ENCODE measurements around the gene KCP.

Gene KCP

DNA sequence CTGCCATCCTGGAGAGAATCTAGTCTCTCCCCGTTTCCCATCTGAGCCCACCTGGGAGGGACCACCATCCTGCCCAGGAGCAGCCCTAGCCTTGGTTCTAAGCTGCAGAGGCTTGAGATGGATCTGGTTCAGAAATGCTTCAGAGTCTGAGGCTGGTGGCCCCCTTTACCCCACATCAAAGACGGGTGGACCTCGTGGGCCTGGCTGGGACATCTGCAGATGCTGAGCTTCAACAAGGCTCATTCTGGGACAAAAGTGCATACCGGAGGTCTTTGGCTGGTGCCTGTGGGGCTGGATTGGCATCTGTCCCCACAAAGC lies 22.3 kb upstream of the KCP start:
- peak overlapping the region; percentile 48; the same call in 1 of the 2 replicates for H3K27ac ChIP-seq (ENCODE audit: low read length)
- H3K36me3 ChIP-seq (replicated peaks; ENCODE audit: insufficient read depth, low read length), result no peaks in the 10 kb centered on the region
- H3K27me3 ChIP-seq (replicated peaks; ENCODE audit: insufficient read depth, low read length), result no peaks in the 10 kb centered on the region
- peak overlapping the region; percentile 65 for H2AFZ ChIP-seq (ENCODE audit: low read length)
- peaks cover 11% of the 10 kb centered on the region; the same call in 1 of the 2 replicates for H3F3A ChIP-seq (ENCODE audit: insufficient read depth, low read length)
- H3K4me1 ChIP-seq (ENCODE audit: low read length), result peaks cover 27% of the 10 kb centered on the region
- peak overlapping the region; percentile 79 for H3K4me2 ChIP-seq (ENCODE audit: low read depth, low read length)
- no peaks in the 10 kb centered on the region for H3K9me3 ChIP-seq (replicated peaks; ENCODE audit: insufficient read depth, low read length)
- H3K9ac ChIP-seq (ENCODE audit: low read length), result peak overlapping the region; percentile 51; the same call in 1 of the 2 replicates
- no peak for TF ChIP-seq EZH2 (optimal IDR thresholded peaks at IDR 0.05; ENCODE audit: low read depth, low read length)
- TF ChIP-seq, protein P1, sequence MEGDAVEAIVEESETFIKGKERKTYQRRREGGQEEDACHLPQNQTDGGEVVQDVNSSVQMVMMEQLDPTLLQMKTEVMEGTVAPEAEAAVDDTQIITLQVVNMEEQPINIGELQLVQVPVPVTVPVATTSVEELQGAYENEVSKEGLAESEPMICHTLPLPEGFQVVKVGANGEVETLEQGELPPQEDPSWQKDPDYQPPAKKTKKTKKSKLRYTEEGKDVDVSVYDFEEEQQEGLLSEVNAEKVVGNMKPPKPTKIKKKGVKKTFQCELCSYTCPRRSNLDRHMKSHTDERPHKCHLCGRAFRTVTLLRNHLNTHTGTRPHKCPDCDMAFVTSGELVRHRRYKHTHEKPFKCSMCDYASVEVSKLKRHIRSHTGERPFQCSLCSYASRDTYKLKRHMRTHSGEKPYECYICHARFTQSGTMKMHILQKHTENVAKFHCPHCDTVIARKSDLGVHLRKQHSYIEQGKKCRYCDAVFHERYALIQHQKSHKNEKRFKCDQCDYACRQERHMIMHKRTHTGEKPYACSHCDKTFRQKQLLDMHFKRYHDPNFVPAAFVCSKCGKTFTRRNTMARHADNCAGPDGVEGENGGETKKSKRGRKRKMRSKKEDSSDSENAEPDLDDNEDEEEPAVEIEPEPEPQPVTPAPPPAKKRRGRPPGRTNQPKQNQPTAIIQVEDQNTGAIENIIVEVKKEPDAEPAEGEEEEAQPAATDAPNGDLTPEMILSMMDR (IDR thresholded peaks at IDR 0.05; ENCODE audit: low read length), result no peak
- TF ChIP-seq EZH2phosphoT487 (IDR thresholded peaks at IDR 0.05; ENCODE audit: low read length), result no peak
- no peaks in the 10 kb centered on the region for H3K9me2 ChIP-seq (replicated peaks; ENCODE audit: insufficient read depth, low read length)
- H3K79me2 ChIP-seq (ENCODE audit: low read length), result peaks cover 9% of the 10 kb centered on the region; the same call in 1 of the 2 replicates
- H3K4me3 ChIP-seq (ENCODE audit: low read length), result peak overlapping the region; percentile 43
- DNase-seq, result no peak
- H4K20me1 ChIP-seq (ENCODE audit: insufficient read depth, low read length), result no peaks in the 10 kb centered on the region

DNA sequence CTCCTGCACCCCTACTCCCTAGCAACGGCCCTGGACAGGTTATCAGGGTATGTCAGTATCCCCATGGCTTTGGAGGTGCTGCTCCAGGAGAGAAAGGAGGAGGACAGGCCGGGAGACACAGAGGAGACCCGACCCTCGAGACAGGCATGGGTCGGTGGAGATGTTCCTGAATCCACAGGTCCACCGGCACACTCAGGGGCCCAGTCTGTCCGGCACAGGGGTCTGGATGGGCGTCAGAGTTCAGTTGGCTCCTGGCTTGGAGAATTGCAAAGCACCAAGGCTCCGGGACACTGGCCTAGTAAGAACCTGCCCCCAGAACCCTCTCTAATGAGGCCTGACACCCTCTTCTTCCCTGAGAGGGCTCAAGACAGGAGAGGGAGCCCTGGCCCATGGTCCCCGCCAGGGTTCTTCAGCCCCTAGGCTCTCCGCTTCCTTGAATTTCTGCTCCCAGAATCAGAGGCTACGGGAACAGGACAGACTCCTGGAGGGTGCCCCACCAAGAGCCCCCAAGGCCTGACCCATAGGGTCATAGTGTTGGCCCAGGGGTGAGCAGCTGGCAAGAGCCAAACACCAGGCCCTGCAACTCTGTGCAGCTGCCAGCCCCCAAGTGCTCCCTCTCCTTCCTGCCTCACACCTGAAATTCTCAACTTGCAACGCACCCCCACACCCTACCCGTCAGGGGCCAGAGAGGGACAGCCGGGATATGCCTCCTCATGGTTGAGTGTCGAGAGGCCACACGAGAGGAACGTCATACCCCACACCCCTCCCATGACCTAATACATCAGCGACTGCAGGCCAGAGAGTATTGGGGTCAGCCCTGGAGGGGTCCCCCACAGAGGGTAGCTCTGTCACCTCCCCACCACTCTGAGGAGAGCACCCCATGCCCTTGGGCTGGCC lies 21.7 kb upstream of the KCP start:
- Histone ChIP-seq H3K9me2 (replicated peaks; ENCODE audit: insufficient read depth, low read length) (no peaks in the 10 kb centered on the region), H3K9ac (ENCODE audit: low read length) (0 out of 2 replicates have a peak overlapping the region, but pooled peaks have one; percentile 51), H3K9me3 (replicated peaks; ENCODE audit: insufficient read depth, low read length) (no peaks in the 10 kb centered on the region), H3K4me3 (ENCODE audit: low read length) (peak overlapping the region; percentile 43; the same call in 1 of the 2 replicates), H3K79me2 (ENCODE audit: low read length) (peaks cover 6% of the 10 kb centered on the region; the same call in 1 of the 2 replicates), H3K4me1 (ENCODE audit: low read length) (peaks cover 24% of the 10 kb centered on the region), H3K36me3 (replicated peaks; ENCODE audit: insufficient read depth, low read length) (no peaks in the 10 kb centered on the region), H3K27ac (ENCODE audit: low read length) (no peak overlapping the region; the same call in 1 of the 2 replicates), H4K20me1 (ENCODE audit: insufficient read depth, low read length) (no peaks in the 10 kb centered on the region), H2AFZ (ENCODE audit: low read length) (peak overlapping the region; percentile 65; the same call in 1 of the 2 replicates), H3F3A (ENCODE audit: insufficient read depth, low read length) (peaks cover 6% of the 10 kb centered on the region; the same call in 1 of the 2 replicates), H3K4me2 (ENCODE audit: low read depth, low read length) (peak overlapping the region; percentile 79), H3K27me3 (replicated peaks; ENCODE audit: insufficient read depth, low read length) (no peaks in the 10 kb centered on the region)
- no peak for TF ChIP-seq EZH2phosphoT487 (IDR thresholded peaks at IDR 0.05; ENCODE audit: low read length)
- TF ChIP-seq, protein P1 (IDR thresholded peaks at IDR 0.05; ENCODE audit: low read length), result no peak
- no peak for TF ChIP-seq EZH2 (optimal IDR thresholded peaks at IDR 0.05; ENCODE audit: low read depth, low read length)
- DNase-seq, result no peak

DNA sequence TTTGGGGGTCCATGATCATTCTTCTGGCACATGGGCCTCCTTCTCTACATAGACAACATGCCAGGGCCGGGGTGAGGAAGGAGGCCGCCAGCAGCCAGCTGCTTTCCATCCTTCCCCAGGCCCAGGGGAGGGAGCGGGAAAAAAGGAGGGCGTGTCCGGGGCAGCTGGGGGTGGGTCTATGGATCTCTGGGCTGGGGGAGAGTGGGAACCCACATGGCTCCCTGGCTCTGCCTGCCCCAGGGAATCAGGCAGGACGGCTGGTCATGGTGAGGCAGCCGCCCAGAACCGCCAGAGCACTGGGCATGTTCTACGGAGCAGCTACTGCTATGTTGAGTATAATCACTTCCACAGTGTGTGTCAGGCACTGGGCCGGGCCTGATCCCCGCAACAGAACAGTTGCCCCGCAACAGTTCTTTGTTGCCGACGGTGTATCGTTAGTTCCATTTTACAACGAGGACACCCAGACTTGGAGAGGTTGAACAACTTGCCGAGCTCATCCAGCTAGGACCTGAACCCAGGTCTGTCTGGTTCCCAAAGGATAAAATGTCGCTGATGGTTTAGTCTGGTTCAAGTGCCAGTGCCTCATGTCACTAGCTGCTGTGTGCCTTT lies 20.8 kb upstream of the KCP start:
- Histone ChIP-seq H3K4me3 (ENCODE audit: low read length) (no peak overlapping the region), H3K27me3 (replicated peaks; ENCODE audit: insufficient read depth, low read length) (no peaks in the 10 kb centered on the region), H3K27ac (ENCODE audit: low read length) (no peak overlapping the region), H3K9ac (ENCODE audit: low read length) (no peak overlapping the region), H3K9me2 (replicated peaks; ENCODE audit: insufficient read depth, low read length) (no peaks in the 10 kb centered on the region), H3K36me3 (replicated peaks; ENCODE audit: insufficient read depth, low read length) (no peaks in the 10 kb centered on the region), H4K20me1 (ENCODE audit: insufficient read depth, low read length) (no peaks in the 10 kb centered on the region), H3K4me1 (ENCODE audit: low read length) (peaks cover 20% of the 10 kb centered on the region), H2AFZ (ENCODE audit: low read length) (no peak overlapping the region), H3K9me3 (replicated peaks; ENCODE audit: insufficient read depth, low read length) (no peaks in the 10 kb centered on the region), H3K4me2 (ENCODE audit: low read depth, low read length) (no peak overlapping the region), H3K79me2 (ENCODE audit: low read length) (0 out of 2 replicates have a peak, but pooled peaks cover 3% of the 10 kb centered on the region), H3F3A (ENCODE audit: insufficient read depth, low read length) (no peaks in the 10 kb centered on the region)
- DNase-seq, result no peak
- TF ChIP-seq EZH2 (optimal IDR thresholded peaks at IDR 0.05; ENCODE audit: low read depth, low read length), result no peak
- TF ChIP-seq EZH2phosphoT487 (IDR thresholded peaks at IDR 0.05; ENCODE audit: low read length), result no peak
- TF ChIP-seq, protein P1 (IDR thresholded peaks at IDR 0.05; ENCODE audit: low read length), result no peak

All from MM.1S (cell line).